Measurements from ENCODE around the gene PXYLP1. TPM values are rescaled to one million over a fixed set of nuclear protein-coding genes. Genes with fewer than 3 reads are reported as not detected.

PXYLP1 gene
- polyA plus RNA-seq, 3 donors, result 4.1 to 10.9 (median 5.8) TPM

GRCh38 chr3:141280690-141281089 is 49.1 kb downstream of the PXYLP1 start:
- Mint-ChIP-seq H3K27ac (no peak overlapping the region), H3K36me3 (peaks cover 42 to 54% of the 10 kb centered on the region in 2 donors), H3K4me1 (peaks cover 16% of the 10 kb centered on the region), H3K4me3 (no peak overlapping the region), H3K9me3 (no peaks in the 10 kb centered on the region), H3K27me3 (ENCODE audit: low read depth in 3 of 3) (peaks cover 0 to 3% (median 0%) of the 10 kb centered on the region in 3 donors)
- H3K27me3 ChIP-seq (ENCODE audit: control insufficient read depth in 2 of 2, insufficient read depth in 2 of 2, low read length in 2 of 2), result no peaks in the 10 kb centered on the region
- H4K20me1 ChIP-seq (ENCODE audit: insufficient read depth, low read length), result no peaks in the 10 kb centered on the region
- no peak for DNase-seq
- no peak overlapping the region for H3K4me3 ChIP-seq (replicated peaks in 1 of 3; ENCODE audit: low read depth in 2 of 3, low read length in 3 of 3)
- H3K79me2 ChIP-seq (ENCODE audit: insufficient read depth, low read length), result no peaks in the 10 kb centered on the region
- H3K9ac ChIP-seq (ENCODE audit: insufficient read depth, low read length, poor library complexity, severe bottlenecking), result no peak overlapping the region
- 100% methylated on average over 3 of the region's 4 CpGs for WGBS (ENCODE audit: insufficient coverage)
- H2AFZ ChIP-seq (ENCODE audit: insufficient read depth, low read depth, low read length, poor library complexity, severe bottlenecking), result no peak overlapping the region
- no peaks in the 10 kb centered on the region for H3K9me3 ChIP-seq (replicated peaks in 1 of 2; ENCODE audit: control insufficient read depth in 1 of 2, insufficient read depth in 1 of 2, low read length in 2 of 2)
- TF ChIP-seq, protein P1, sequence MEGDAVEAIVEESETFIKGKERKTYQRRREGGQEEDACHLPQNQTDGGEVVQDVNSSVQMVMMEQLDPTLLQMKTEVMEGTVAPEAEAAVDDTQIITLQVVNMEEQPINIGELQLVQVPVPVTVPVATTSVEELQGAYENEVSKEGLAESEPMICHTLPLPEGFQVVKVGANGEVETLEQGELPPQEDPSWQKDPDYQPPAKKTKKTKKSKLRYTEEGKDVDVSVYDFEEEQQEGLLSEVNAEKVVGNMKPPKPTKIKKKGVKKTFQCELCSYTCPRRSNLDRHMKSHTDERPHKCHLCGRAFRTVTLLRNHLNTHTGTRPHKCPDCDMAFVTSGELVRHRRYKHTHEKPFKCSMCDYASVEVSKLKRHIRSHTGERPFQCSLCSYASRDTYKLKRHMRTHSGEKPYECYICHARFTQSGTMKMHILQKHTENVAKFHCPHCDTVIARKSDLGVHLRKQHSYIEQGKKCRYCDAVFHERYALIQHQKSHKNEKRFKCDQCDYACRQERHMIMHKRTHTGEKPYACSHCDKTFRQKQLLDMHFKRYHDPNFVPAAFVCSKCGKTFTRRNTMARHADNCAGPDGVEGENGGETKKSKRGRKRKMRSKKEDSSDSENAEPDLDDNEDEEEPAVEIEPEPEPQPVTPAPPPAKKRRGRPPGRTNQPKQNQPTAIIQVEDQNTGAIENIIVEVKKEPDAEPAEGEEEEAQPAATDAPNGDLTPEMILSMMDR (IDR thresholded peaks at IDR 0.05), result no peak
- H3K27ac ChIP-seq (ENCODE audit: low read depth in 1 of 2, low read length in 2 of 2), result no peak overlapping the region
- no peak overlapping the region for H3K4me2 ChIP-seq (replicated peaks; ENCODE audit: extremely low read depth, low read length, poor library complexity, severe bottlenecking)
- peaks cover 18 to 80% of the 10 kb centered on the region in 2 donors for H3K36me3 ChIP-seq (replicated peaks in 1 of 2; ENCODE audit: control insufficient read depth in 1 of 2, insufficient read depth in 2 of 2, low read length in 2 of 2)
- peaks cover 7 to 11% of the 10 kb centered on the region in 2 donors for H3K4me1 ChIP-seq (ENCODE audit: control insufficient read depth in 1 of 2, insufficient read depth in 2 of 2, low read length in 2 of 2)
- intact Hi-C loops (cut with micrococcal nuclease), result no loop called here

- intact Hi-C loops (cut with micrococcal nuclease), result no loop called here
- Mint-ChIP-seq H3K36me3 (peaks cover 45 to 62% of the 10 kb centered on the region in 2 donors), H3K4me1 (peaks cover 26% of the 10 kb centered on the region), H3K4me3 (no peak overlapping the region), H3K27ac (no peak overlapping the region), H3K9me3 (peaks cover 0 to 2% (median 0%) of the 10 kb centered on the region in 7 donors), H3K27me3 (ENCODE audit: low read depth in 3 of 3) (peaks cover 0 to 1% (median 0%) of the 10 kb centered on the region in 3 donors)
- peaks cover 20 to 67% of the 10 kb centered on the region in 2 donors for H3K36me3 ChIP-seq (replicated peaks in 1 of 2; ENCODE audit: control insufficient read depth in 1 of 2, insufficient read depth in 2 of 2, low read length in 2 of 2)
- no peaks in the 10 kb centered on the region for H4K20me1 ChIP-seq (ENCODE audit: insufficient read depth, low read length)
- H3K4me3 ChIP-seq (replicated peaks in 1 of 3; ENCODE audit: low read depth in 2 of 3, low read length in 3 of 3), result no peak overlapping the region
- H2AFZ ChIP-seq (ENCODE audit: insufficient read depth, low read depth, low read length, poor library complexity, severe bottlenecking), result no peak overlapping the region
- no CpG with 5 or more reads among the region's 2 CpGs for WGBS (ENCODE audit: insufficient coverage)
- peaks cover 19 to 21% of the 10 kb centered on the region in 2 donors for H3K4me1 ChIP-seq (ENCODE audit: control insufficient read depth in 1 of 2, insufficient read depth in 2 of 2, low read length in 2 of 2)
- H3K4me2 ChIP-seq (replicated peaks; ENCODE audit: extremely low read depth, low read length, poor library complexity, severe bottlenecking), result no peak overlapping the region
- no peaks in the 10 kb centered on the region for H3K27me3 ChIP-seq (ENCODE audit: control insufficient read depth in 2 of 2, insufficient read depth in 2 of 2, low read length in 2 of 2)
- H3K27ac ChIP-seq (ENCODE audit: low read depth in 1 of 2, low read length in 2 of 2), result no peak overlapping the region
- TF ChIP-seq, protein P1 (IDR thresholded peaks at IDR 0.05), result no peak
- H3K9ac ChIP-seq (ENCODE audit: insufficient read depth, low read length, poor library complexity, severe bottlenecking), result no peak overlapping the region
- no peaks in the 10 kb centered on the region for H3K9me3 ChIP-seq (replicated peaks in 1 of 2; ENCODE audit: control insufficient read depth in 1 of 2, insufficient read depth in 1 of 2, low read length in 2 of 2)
- H3K79me2 ChIP-seq (ENCODE audit: insufficient read depth, low read length), result no peaks in the 10 kb centered on the region
- no peak for DNase-seq
These were observed 53.9 kb downstream of the PXYLP1 start for GRCh38 chr3:141285570-141285969.
